H1 (cell line): ENCODE data around the gene EEF1A2. TPM values are rescaled to one million over a fixed set of nuclear protein-coding genes. Genes with fewer than 3 reads are reported as not detected.

ENCODE experiments used
- CTCF ChIA-PET: fragments of 300-600 bp; sonication (Branson Sonifier 250); formaldehyde crosslinking; loops from one replicate; lab custom pipeline; 2021; ENCODE audit not compliant: partially characterized antibody; lab: Charles Lee
- POLR2A ChIA-PET: fragments of 300-600 bp; sonication (Branson Sonifier 250); formaldehyde crosslinking; loops from one replicate; lab custom pipeline; 2021; ENCODE audit warnings: inconsistent platforms; ENCODE audit not compliant: partially characterized antibody; lab: Charles Lee
- DNase-seq, 2 experiments: peaks; one replicate each; pipeline versions ENCODE4 v3.0.0 to v3.0.0-alpha.2; 2010 to 2022; ENCODE audit warnings: low spot score in 2 of 2, low read depth in 1 of 2, mixed read lengths in 1 of 2
- FAIRE-seq: peaks from 2 replicates; lab custom pipeline; 2011; peaks lifted over from hg19 to GRCh38; lab: Jason Lieb, UNC
- H2AFZ ChIP-seq: 2 replicates; pipeline ENCODE4 v1.8.1; 2012; ENCODE audit warnings: low read length, inconsistent platforms
- H2AK5ac ChIP-seq: 2 replicates; pipeline ENCODE4 v1.6.1; 2013; ENCODE audit warnings: low read depth, low read length
- H2BK120ac ChIP-seq: replicated peaks from 2 replicates; pipeline ENCODE3; 2013; ENCODE audit warnings: low read depth, low read length, inconsistent platforms
- H2BK12ac ChIP-seq: 2 replicates; pipeline ENCODE4 v1.6.1; 2013; ENCODE audit warnings: low read depth, low read length
- H2BK15ac ChIP-seq: 2 replicates; pipeline ENCODE4 v1.6.1; 2013; ENCODE audit warnings: low read length
- H2BK20ac ChIP-seq: 2 replicates; pipeline ENCODE4 v1.6.1; 2013; ENCODE audit warnings: low read length
- H2BK5ac ChIP-seq: 2 replicates; pipeline ENCODE4 v1.6.1; 2013; ENCODE audit warnings: low read depth, low read length
- H3K14ac ChIP-seq: 2 replicates; pipeline ENCODE4 v1.6.1; 2013; ENCODE audit warnings: inconsistent platforms; ENCODE audit not compliant: insufficient read length
- H3K18ac ChIP-seq: 2 replicates; pipeline ENCODE4 v1.6.1; 2013; ENCODE audit warnings: low read length; ENCODE audit errors: extremely low read depth
- H3K23ac ChIP-seq: 2 replicates; pipeline ENCODE4 v1.6.1; 2013; ENCODE audit warnings: inconsistent platforms; ENCODE audit not compliant: insufficient read length
- H3K23me2 ChIP-seq: 2 replicates; pipeline ENCODE4 v1.6.1; 2013; ENCODE audit warnings: low read depth, low read length
- H3K27ac ChIP-seq: 2 replicates; pipeline ENCODE4 v1.6.1; 2011; ENCODE audit warnings: low read depth, low read length, inconsistent platforms
- H3K27me3 ChIP-seq, 4 experiments: replicated peaks in 1 of 4; 1 replicate in 1 of 4; 2 replicates in 3 of 4; pipeline versions ENCODE4 v1.6.1 to v1.8.1; 2011 to 2013; ENCODE audit warnings: low read length in 3 of 4, mild to moderate bottlenecking in 3 of 4, inconsistent platforms in 2 of 4, mixed read lengths in 2 of 4, moderate library complexity in 1 of 4; ENCODE audit not compliant: control insufficient read depth in 3 of 4, insufficient read depth in 3 of 4; ENCODE audit errors: extremely low read depth in 1 of 4
- H3K36me3 ChIP-seq, 4 experiments: 2 replicates each; pipeline versions ENCODE4 v1.6.1 to v1.8.1; 2011 to 2013; ENCODE audit warnings: mild to moderate bottlenecking in 4 of 4, low read length in 3 of 4, moderate library complexity in 2 of 4, control low read depth in 1 of 4, inconsistent platforms in 1 of 4; ENCODE audit not compliant: insufficient read depth in 4 of 4, control insufficient read depth in 2 of 4
- H3K4ac ChIP-seq: replicated peaks from 2 replicates; pipeline ENCODE3; 2013; ENCODE audit warnings: low read length, low read depth, mixed read lengths, inconsistent platforms; ENCODE audit not compliant: insufficient read length
- H3K4me1 ChIP-seq, 4 experiments: replicated peaks in 1 of 4; 1 replicate in 1 of 4; 2 replicates in 3 of 4; pipeline versions ENCODE4 v1.6.1 to v1.8.1; 2011 to 2013; ENCODE audit warnings: low read length in 3 of 4, inconsistent platforms in 2 of 4, mixed read lengths in 1 of 4; ENCODE audit not compliant: insufficient read depth in 4 of 4, control insufficient read depth in 3 of 4
- H3K4me2 ChIP-seq, 2 experiments: 2 replicates each; pipeline versions ENCODE4 v1.6.1 to v1.8.1; 2011 to 2013; ENCODE audit warnings: low read depth in 2 of 2, low read length in 2 of 2, control low read depth in 1 of 2, inconsistent platforms in 1 of 2, mild to moderate bottlenecking in 1 of 2; ENCODE audit not compliant: insufficient read depth in 1 of 2
- H3K4me3 ChIP-seq, 4 experiments: fragments of 200-600, 300-600 bp in 1 of 4; sonication (generic), shearing (Covaris generic), sonication (Bioruptor Twin) in 1 of 4; 2 replicates each; pipeline versions ENCODE4 v1.5.1 to v1.8.1; 2011 to 2016; ENCODE audit warnings: low read length in 4 of 4, low read depth in 3 of 4, control low read depth in 2 of 4, inconsistent platforms in 2 of 4, mild to moderate bottlenecking in 2 of 4, mixed read lengths in 1 of 4, moderate library complexity in 1 of 4; ENCODE audit not compliant: insufficient read depth in 2 of 4; ENCODE audit errors: extremely low read depth in 1 of 4
- H3K56ac ChIP-seq: replicated peaks from 2 replicates; pipeline ENCODE3; 2013; ENCODE audit warnings: low read depth, mild to moderate bottlenecking, mixed read lengths, low read length, inconsistent platforms; ENCODE audit not compliant: insufficient read length
- H3K79me1 ChIP-seq: 2 replicates; pipeline ENCODE4 v1.6.1; 2013; ENCODE audit warnings: low read depth, low read length, control low read depth
- H3K79me2 ChIP-seq, 2 experiments: 2 replicates each; pipeline versions ENCODE4 v1.6.1 to v1.8.1; 2012 to 2013; ENCODE audit warnings: low read length in 2 of 2, mild to moderate bottlenecking in 2 of 2, inconsistent platforms in 1 of 2; ENCODE audit not compliant: insufficient read depth in 2 of 2, control insufficient read depth in 1 of 2
- H3K9ac ChIP-seq, 4 experiments: replicated peaks in 1 of 4; 1 replicate in 1 of 4; 2 replicates in 3 of 4; pipeline versions ENCODE4 v1.6.1 to v1.8.1; 2011 to 2013; ENCODE audit warnings: low read depth in 3 of 4, low read length in 3 of 4, control low read depth in 2 of 4, mild to moderate bottlenecking in 2 of 4, moderate library complexity in 2 of 4, inconsistent platforms in 1 of 4; ENCODE audit errors: extremely low read depth in 1 of 4
- H3K9me3 ChIP-seq, 2 experiments: 2 replicates each; pipeline versions ENCODE4 v1.6.1 to v1.8.1; 2012 to 2013; ENCODE audit warnings: mild to moderate bottlenecking in 2 of 2, moderate library complexity in 2 of 2, control low read depth in 1 of 2, inconsistent platforms in 1 of 2, low read depth in 1 of 2, low read length in 1 of 2, mixed read lengths in 1 of 2; ENCODE audit not compliant: insufficient read depth in 2 of 2
- H4K20me1 ChIP-seq, 2 experiments: replicated peaks in 1 of 2; 2 replicates each; pipeline versions ENCODE3 to v1.8.1; 2011 to 2013; ENCODE audit warnings: inconsistent platforms in 2 of 2, low read length in 2 of 2, mild to moderate bottlenecking in 1 of 2; ENCODE audit not compliant: insufficient read depth in 2 of 2, control insufficient read depth in 1 of 2
- H4K5ac ChIP-seq: 2 replicates; pipeline ENCODE4 v1.6.1; 2013; ENCODE audit warnings: low read length, low read depth, mixed read lengths, inconsistent platforms; ENCODE audit not compliant: insufficient read length
- H4K8ac ChIP-seq: 2 replicates; pipeline ENCODE4 v1.8.0; 2013; ENCODE audit warnings: mild to moderate bottlenecking, moderate library complexity, low read length, inconsistent platforms; ENCODE audit not compliant: insufficient read depth; ENCODE audit errors: extremely low read depth
- H4K91ac ChIP-seq: replicated peaks from 2 replicates; pipeline ENCODE3; 2013; ENCODE audit warnings: low read length, mixed read lengths, inconsistent platforms; ENCODE audit not compliant: insufficient read length
- BCL11A ChIP-seq, 2 experiments: IDR thresholded peaks; one replicate each; pipeline ENCODE4 v1.6.1; 2011; ENCODE audit warnings: low read depth in 2 of 2, low read length in 2 of 2, mild to moderate bottlenecking in 2 of 2
- HDAC2 ChIP-seq, 2 experiments: fragments of 300-600 bp in 1 of 2; sonication (generic) in 1 of 2; IDR thresholded peaks; 2 replicates each; pipeline ENCODE4 v1.6.1; 2011 to 2012; ENCODE audit warnings: low read depth in 2 of 2, low read length in 2 of 2, mild to moderate bottlenecking in 2 of 2, moderate library complexity in 2 of 2, borderline replicate concordance in 1 of 2, inconsistent platforms in 1 of 2
- JUN ChIP-seq: IDR thresholded peaks from 2 replicates; pipeline ENCODE4 v1.6.1; 2011; ENCODE audit warnings: low read depth, mild to moderate bottlenecking, improper control_type of control experiment, low read length
- RBBP5 ChIP-seq: IDR thresholded peaks from 2 replicates; pipeline ENCODE4 v1.7.1; 2012; ENCODE audit warnings: low read depth, mild to moderate bottlenecking, inconsistent platforms, low read length, moderate library complexity, borderline replicate concordance
- RXRA ChIP-seq: IDR thresholded peaks from 2 replicates; pipeline ENCODE4 v1.6.1; 2011; ENCODE audit warnings: low read depth, mild to moderate bottlenecking, low read length, moderate library complexity; ENCODE audit not compliant: insufficient read depth
- SIRT6 ChIP-seq: IDR thresholded peaks from one replicate; pipeline ENCODE4 v1.7.1; 2012; ENCODE audit warnings: low read length, inconsistent platforms
- SIX5 ChIP-seq: IDR thresholded peaks from 2 replicates; pipeline ENCODE4 v1.6.1; 2011; ENCODE audit warnings: mild to moderate bottlenecking, low read depth, low read length
- SRF ChIP-seq: IDR thresholded peaks from 2 replicates; pipeline ENCODE4 v1.6.1; 2011; ENCODE audit warnings: mild to moderate bottlenecking, low read depth, low read length, moderate library complexity
- SUZ12 ChIP-seq: fragments of 200-600 bp; sonication (generic); IDR thresholded peaks from 2 replicates; pipeline ENCODE4 v1.6.1; 2012; ENCODE audit warnings: mild to moderate bottlenecking, inconsistent platforms, low read length, moderate library complexity, mixed read lengths
- TEAD4 ChIP-seq: IDR thresholded peaks from 2 replicates; pipeline ENCODE4 v1.6.1; 2012; ENCODE audit warnings: low read depth, low read length, inconsistent platforms, mixed read lengths
- WGBS, 2 experiments: shearing (Covaris generic) in 1 of 2; methylation state at CpG; one replicate each; pipeline versions ENCODE4 v1.1.6 to v1.1.7; 2013 to 2015; ENCODE audit warnings: low lambda C conversion rate in 2 of 2, mixed read lengths in 2 of 2, inconsistent platforms in 1 of 2, low coverage in 1 of 2, missing lambda C conversion rate in 1 of 2; ENCODE audit not compliant: insufficient replicate concordance in 2 of 2, insufficient coverage in 1 of 2, insufficient read length in 1 of 2; ENCODE audit errors: extremely low coverage in 1 of 2, missing lambda C conversion rate in 1 of 2; 5-methylcytosine and 5-hydroxymethylcytosine counted together
- polyA plus RNA-seq, 7 experiments: library from polyadenylated mRNA; depleted of rRNA in 3 of 7; stranded (reverse) in 5 of 7; unstranded in 2 of 7; fragments of >200 nt in 5 of 7; fragments of 200-250 nt in 2 of 7; gene quantifications; 1 replicate in 5 of 7; 2 replicates in 1 of 7; 4 replicates in 1 of 7; pipeline versions ENCODE4 v1.2.1 to v1.2.3, GENCODE V29; 2011 to 2013; ENCODE audit warnings: missing spikeins in 2 of 7, mixed read lengths in 2 of 7
- total RNA-seq: library from RNA; stranded (reverse); fragmentation: NEBNext Ultra II Directional; extraction: Animal tissue kit (Norgen Biotek cat#: 25700); gene quantifications from 2 replicates; pipeline ENCODE4 v1.2.1, GENCODE V29; 2021

The EEF1A2 gene
- total and polyA plus RNA-seq, 2 of the 8 experiments (the other 6 are each of a cell fraction or from before 2014, with no cell fraction given) = 7.4 to 25.8 TPM

GRCh38 chr20:63441136-63442099 is 57.5 kb downstream of the EEF1A2 start:
- Histone ChIP-seq H3K9ac (no peak overlapping the region), H3K18ac (no peak overlapping the region), H2BK5ac (no peak overlapping the region), H3K4me1 (peaks cover 0 to 4% (median 0%) of the 10 kb centered on the region in 4 experiments; a peak in 1 of 7 replicates), H2BK20ac (no peak overlapping the region), H3K4ac (no peak overlapping the region), H2BK15ac (no peak overlapping the region), H4K5ac (no peak overlapping the region), H3K36me3 (no peaks in the 10 kb centered on the region; a peak in 1 of 8 replicates), H4K91ac (no peak overlapping the region), H3K27ac (no peak overlapping the region), H3K79me1 (peaks cover 2% of the 10 kb centered on the region), H3K4me3 (no peak overlapping the region), H4K20me1 (peaks cover 2 to 13% of the 10 kb centered on the region in 2 experiments), H3K79me2 (peaks cover 0 to 19% of the 10 kb centered on the region in 2 experiments; a peak in 1 of 4 replicates), H3K23ac (no peak overlapping the region), H3K27me3 (no peaks in the 10 kb centered on the region), H3K23me2 (peaks cover 13% of the 10 kb centered on the region; the same call in 1 of the 2 replicates), H2AK5ac (no peak overlapping the region), H3K4me2 (no peak overlapping the region), H3K14ac (no peak overlapping the region), H3K9me3 (no peaks in the 10 kb centered on the region; a peak in 1 of 4 replicates), H2BK12ac (no peak overlapping the region), H3K56ac (no peak overlapping the region), H2AFZ (no peak overlapping the region), H4K8ac (no peak overlapping the region), H2BK120ac (no peak overlapping the region)
- POLR2A ChIA-PET = interaction anchor here (0.6 to 1.6 kb wide), 5 partner anchors 8 to 545 kb away, joined by 3 to 10 read pairs (median 4); no protein-coding TSS in a partner anchor
- no peak for FAIRE-seq
- CTCF ChIA-PET = interaction anchor here (0.6 to 2.4 kb wide), 17 partner anchors 8 to 123 kb away, joined by 3 to 14 read pairs (median 4); partner anchors contain the start of gene SRMS
- WGBS, 2 experiments = 76% methylated on average over 21 of the region's 22 CpGs; no CpG with 5 or more reads in 1 of the 2 experiments
- DNase-seq = no peak
- TF ChIP-seq SIRT6 (no peak), RXRA (no peak), SIX5 (no peak), RBBP5 (no peak), TEAD4 (no peak), BCL11A (IDR thresholded peaks at IDR 0.05; ENCODE audit: low read depth in 2 of 2, low read length in 2 of 2) (no peak), SRF (no peak), SUZ12 (no peak), JUN (no peak), HDAC2 (IDR thresholded peaks at IDR 0.05; ENCODE audit: borderline replicate concordance in 1 of 2, low read depth in 2 of 2, low read length in 2 of 2) (no peak)
